Activated gamma-delta T cell treated with Interleukin-2 at 50 U/mL for 16 hours (primary cell): Measurements from ENCODE around the gene GLS2.
"Not testable (repeated sequence)": the region's sequence is repeated elsewhere in the genome, so short reads cannot be mapped to it uniquely, and the experiment has no call there.

Experiments used
- DNase-seq: peaks from one replicate; pipeline ENCODE4 v3.0.0-alpha.2; 2020

The GLS2 gene

DNA sequence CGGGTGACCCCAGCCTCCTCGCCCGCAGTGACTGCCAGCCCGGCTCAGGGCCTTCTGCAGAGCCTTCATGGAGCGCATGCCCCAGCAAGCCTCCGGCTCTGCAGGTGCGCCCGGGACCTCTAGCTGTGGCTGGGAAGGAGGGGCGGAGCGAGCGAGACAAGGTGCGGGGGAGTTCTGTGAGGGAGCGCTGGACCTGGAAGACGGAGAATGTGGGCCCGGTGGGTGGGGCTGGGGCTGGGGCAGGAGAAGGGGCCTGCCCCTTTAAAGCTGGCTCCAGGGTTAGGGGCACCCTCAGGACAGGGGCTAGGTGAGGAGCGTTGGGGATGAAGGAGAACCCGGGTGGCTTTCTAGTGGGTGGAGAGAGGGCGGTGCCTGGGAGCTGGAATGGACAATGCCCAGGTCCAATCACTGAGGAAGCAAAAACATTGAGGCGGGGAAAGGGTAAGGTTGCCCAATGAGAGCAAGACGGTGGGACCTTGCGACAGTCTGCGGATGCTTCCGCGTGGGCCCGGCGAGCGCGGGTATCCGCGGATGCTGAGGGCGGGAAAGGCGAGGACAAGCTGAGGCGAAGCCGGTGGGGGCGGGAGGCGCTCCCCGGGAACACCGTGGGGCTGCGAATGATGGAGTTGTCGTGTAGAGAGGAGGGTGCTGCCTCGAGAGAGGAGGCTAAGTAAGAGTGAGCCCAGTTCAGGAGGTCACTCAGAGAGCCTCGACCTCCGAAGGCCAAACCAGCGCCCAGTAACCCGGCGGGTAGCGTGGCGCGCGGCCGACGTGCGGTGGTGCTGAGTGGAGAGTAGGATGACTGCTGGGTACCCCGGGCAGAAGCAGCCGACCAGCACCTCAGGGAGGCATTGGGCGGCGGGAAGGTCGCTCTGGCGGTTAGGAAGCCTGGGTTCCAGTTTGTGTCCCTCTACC, at the start of gene GLS2:
GLS2 (minus strand) TSS at position 121 of the 915 bp plus-strand sequence; CDS start at position 78, 43 bp downstream.
- DNase-seq: peak; percentile 71

GRCh38 chr12:56537546-56537945, 49.6 kb upstream of the GLS2 start:
- no peak for DNase-seq

DNA sequence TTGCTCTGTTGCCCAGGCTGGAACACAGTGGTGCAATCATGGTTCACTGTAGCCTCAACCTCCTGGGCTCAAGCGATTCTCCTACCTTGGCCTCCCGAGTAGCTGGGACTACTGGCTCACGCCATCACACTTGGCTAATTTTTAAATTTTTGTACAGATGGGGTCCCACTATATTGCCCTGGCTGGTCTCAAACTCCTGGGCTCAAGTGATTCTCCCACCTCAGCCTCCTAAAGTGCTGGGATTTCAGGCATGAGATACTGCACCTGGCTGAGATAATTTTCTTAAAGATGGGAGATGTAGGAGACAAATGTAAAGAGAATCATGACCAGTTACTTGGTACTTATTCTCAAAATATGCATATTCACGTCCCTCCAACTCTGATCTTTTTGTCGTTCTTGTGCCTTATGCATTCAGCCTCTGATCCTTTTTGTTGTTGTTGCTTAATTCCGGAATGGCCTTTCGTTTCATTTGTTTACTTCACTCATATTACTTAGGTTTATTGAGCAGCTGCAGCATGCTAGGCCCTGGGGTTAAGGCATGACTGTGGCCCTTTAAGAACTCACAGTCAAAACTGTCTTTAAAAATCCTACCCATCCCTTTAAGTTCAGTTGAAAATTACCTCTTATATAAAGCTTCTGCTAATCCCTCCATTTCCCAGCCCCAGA, 42.6 kb upstream of the GLS2 start:
- no peak for DNase-seq

GRCh38 chr12:56529656-56530055, 41.7 kb upstream of the GLS2 start:
- DNase-seq: no peak

DNA sequence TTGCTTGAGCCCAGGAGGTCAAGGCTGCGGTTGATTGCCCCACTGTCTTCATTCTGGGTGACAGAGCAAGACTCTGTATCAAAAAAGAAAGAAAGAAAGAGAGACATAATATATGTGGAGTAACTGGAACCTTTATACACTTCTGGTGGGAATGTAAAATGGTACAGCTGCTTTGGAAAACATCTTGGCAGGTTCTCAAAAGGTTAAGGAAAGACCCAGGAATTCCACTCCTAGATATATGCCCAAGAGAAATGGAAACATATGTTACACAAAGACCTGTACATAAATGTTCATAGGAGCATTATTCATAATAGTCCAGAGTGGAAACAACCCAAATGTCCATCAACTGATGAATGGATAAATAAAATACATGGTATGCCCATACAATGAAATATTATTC, 40.9 kb upstream of the GLS2 start:
- no peak for DNase-seq

- DNase-seq: no peak
These were observed 34.6 kb upstream of the GLS2 start for GRCh38 chr12:56522411-56523193.

- peak; percentile 30 for DNase-seq
These were observed 33.8 kb upstream of the GLS2 start, which contains the start of gene RBMS2 for GRCh38 chr12:56521590-56522371. Gene RBMS2, plus strand, starts transcription at chr12:56521820. Its CDS starts 204 bp downstream, at chr12:56522024.

DNA sequence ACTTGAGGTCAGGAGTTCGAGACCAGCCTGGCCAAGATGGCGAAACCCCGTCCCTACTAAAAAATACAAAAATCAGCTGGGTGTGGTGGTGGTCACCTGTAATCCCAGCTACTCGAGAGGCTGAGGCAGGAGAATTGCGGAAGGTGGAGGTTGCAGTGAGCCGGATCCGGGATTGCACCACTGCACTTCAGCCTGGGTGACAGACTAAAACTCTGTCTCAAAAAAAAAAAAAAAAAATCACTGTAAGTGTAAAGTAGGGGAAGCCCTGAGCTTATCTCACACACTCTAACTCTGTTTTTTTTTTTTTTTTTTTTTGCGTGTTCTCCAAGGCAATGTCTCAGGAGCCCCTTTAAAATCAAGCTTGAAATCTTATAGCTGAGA, 33.2 kb upstream of the GLS2 start:
- no peak for DNase-seq

- DNase-seq: no peak
These were observed 32.5 kb upstream of the GLS2 start for GRCh38 chr12:56520506-56520905.

GRCh38 chr12:56520048-56520447, 32.1 kb upstream of the GLS2 start:
- no peak for DNase-seq

GRCh38 chr12:56518570-56518969, 30.6 kb upstream of the GLS2 start:
- no peak for DNase-seq

DNA sequence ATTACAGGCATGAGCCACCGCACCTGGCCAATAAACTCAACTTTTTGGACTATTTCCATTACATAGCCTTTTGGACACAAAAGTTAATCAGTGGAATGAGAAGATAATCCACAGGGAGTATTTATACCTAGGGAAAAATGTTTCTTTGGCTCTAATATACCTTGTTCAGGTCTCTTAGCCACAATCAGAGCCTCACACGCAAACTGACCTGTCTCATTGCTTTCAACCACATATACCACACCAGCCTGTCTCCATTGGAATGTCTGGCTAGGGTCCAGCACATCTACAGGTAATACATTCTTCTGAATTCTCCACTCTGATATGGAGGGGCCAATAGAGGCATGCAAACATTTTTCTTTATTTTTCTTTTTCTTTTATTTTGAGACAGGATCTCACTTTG, 29.9 kb upstream of the GLS2 start:
- no peak for DNase-seq

GRCh38 chr12:56514014-56514318, 26.0 kb upstream of the GLS2 start:
- not testable (repeated sequence) for DNase-seq

- DNase-seq: no peak
These were observed 22.8 kb upstream of the GLS2 start for GRCh38 chr12:56510786-56511185.

DNA sequence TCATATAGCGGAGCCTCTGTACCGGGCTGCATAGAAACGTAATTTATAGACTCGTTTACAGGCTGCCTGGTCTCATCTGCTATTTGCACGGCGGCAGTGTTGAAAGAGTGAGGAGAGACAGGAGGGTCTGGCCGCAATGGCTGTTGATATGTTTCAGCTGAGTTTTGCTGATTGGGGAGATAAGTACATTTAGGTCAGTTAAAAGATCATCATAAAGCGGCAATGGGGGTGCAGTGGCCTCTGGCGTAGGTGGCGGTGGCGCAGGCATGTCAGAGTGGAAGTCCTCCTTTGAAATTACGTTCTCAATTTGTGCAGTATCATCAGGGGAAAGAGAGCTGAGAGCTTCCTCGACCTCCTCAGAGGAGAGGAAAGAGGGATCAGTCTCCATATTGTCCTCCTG, 11.9 kb upstream of the GLS2 start:
- not testable (repeated sequence) for DNase-seq

DNA sequence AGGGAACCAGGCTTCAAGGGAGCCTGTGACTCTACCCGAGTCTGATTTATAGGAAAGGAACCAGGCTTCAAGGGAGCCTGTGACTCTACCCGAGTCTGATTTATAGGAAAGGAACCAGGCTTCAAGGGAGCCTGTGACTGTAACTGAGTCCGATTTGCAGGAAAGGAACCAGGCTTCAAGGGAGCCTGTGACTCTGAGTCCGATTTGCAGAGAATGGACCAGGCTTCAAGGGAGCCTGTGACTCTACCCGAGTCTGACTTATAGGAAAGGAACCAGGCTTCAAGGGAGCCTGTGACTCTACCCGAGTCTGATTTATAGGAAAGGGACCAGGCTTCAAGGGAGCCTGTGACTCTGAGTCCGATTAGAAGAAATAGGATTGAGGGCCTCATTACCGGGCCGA, 11.5 kb upstream of the GLS2 start:
- DNase-seq: not testable (repeated sequence)

GRCh38 chr12:56498126-56498902, 10.4 kb upstream of the GLS2 start:
- DNase-seq: not testable (repeated sequence)

DNA sequence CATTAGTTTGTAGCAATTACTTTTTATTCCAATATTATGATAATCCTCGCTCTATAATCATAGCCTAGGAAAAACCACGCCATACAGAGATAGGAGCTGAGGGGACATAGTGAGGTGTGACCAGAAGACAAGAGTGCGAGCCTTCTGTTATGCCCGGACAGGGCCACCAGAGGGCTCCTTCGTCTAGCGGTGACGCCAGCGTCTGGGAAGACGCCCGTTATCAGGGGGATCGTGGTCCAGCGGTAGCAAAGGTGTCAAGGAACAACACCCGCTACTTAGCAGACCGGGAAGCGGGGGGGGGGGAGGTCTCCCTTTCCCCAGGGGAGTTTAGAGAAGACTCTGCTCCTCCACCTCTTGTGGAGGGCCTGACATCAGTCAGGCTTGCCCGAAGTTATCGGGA, 8.7 kb upstream of the GLS2 start:
- peak; percentile 55 for DNase-seq

GRCh38 chr12:56494481-56494880, 6.5 kb upstream of the GLS2 start:
- not testable (repeated sequence) for DNase-seq

- DNase-seq: not testable (repeated sequence)
These were observed 6.1 kb upstream of the GLS2 start for GRCh38 chr12:56494106-56494415.

DNA sequence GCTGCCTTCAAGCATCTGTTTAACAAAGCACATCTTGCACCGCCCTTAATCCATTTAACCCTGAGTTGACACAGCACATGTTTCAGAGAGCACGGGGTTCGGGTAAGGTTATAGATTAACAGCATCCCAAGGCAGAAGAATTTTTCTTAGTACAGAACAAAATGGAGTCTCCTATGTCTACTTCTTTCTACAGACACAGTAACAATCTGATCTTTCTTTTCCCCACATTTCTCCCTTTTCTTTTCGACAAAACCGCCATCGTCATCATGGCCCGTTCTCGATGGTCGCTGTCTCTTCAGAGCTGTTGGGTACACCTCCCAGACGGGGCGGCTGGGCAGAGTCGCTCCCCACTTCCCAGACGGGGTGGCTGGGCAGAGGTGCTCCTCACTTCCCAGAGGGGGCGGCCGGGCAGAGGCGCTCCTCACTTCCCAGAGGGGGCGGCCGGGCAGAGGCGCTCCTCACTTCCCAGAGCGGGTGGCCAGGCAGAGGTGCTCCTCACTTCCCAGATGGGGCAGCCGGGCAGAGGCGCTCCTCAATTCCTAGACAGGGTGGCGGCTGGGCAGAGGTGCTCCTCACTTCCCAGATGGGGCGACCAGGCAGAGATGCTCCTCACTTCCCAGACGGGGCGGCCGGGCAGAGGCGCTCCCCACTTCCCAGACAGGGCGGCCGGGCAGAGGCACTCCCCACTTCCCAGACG, 5.6 kb upstream of the GLS2 start:
- not testable (repeated sequence) for DNase-seq
